Activated naive CD8-positive, alpha-beta T cell treated with anti-CD3 and anti-CD28 coated beads for 36 hours (primary cell): Measurements from ENCODE around the gene LRRC51. TPM values are rescaled to one million over a fixed set of nuclear protein-coding genes. Genes with fewer than 3 reads are reported as not detected.
"Not testable (repeated sequence)": the region's sequence is repeated elsewhere in the genome, so short reads cannot be mapped to it uniquely, and the experiment has no call there.

Source experiments
- DNase-seq: peaks from one replicate; pipeline ENCODE4 v3.0.0; 2021
- H3K27ac Mint-ChIP-seq: one replicate; pipeline ENCODE4 v1.8.0; 2022; ENCODE audit warnings: mild to moderate bottlenecking, moderate library complexity, mixed read lengths
- H3K27me3 Mint-ChIP-seq: one replicate; pipeline ENCODE4 v1.8.0; 2022; ENCODE audit warnings: mild to moderate bottlenecking, mixed read lengths
- H3K36me3 Mint-ChIP-seq: one replicate; pipeline ENCODE4 v1.8.0; 2021; ENCODE audit warnings: mild to moderate bottlenecking, mixed read lengths
- H3K4me1 Mint-ChIP-seq: one replicate; pipeline ENCODE4 v1.8.0; 2021; ENCODE audit warnings: mixed read lengths
- H3K4me3 Mint-ChIP-seq: one replicate; pipeline ENCODE4 v1.8.0; 2022; ENCODE audit warnings: mild to moderate bottlenecking, moderate library complexity, mixed read lengths
- H3K9me3 Mint-ChIP-seq: one replicate; pipeline ENCODE4 v1.8.0; 2022; ENCODE audit warnings: mixed read lengths
- total RNA-seq, 2 experiments: library from RNA; stranded (reverse); gene quantifications; one replicate each; pipeline ENCODE4 v1.2.3, GENCODE V29; 2021

Gene LRRC51
- total RNA-seq, 2 experiments from 2014 or later, result 7.0 to 10.0 TPM

DNA sequence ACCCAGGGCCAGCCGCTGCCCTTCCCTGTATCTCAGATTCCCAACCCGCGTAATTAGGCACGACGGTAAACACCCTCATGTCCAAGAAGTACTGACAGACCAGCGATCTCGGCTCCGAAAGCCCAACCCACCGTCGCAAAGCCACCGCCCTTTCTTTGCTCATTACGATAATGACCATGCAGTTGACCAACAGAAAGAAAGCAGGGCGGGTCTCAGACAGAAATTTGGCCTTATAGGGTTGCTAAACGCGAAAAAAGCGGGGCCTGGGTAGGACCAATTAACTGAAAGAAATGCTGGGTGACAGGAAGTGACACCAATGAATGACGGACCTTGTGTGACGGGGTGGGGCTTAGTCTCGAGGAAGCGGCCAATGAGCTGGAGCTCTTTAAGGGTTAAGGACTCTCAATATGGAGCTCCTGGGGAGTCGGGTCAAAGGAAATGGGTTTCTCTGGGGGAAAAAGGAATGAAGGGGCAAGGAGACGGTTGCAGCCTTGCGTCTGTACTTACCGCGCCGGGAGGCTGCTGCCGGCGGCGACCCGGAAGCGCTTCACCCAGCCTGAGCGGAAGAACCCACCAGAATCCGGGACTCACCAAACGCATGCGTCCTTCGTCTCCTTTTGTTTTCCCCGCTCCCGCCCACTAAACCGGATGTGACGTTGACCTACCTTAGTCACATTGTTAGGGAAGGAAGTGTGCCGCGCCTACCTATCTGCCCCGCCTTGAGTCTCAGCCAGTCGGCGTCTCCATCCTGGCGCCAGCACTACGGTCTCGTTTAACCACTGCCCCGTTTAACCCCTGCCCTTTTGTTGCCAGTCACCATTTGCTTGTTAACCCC is 31.7 kb downstream of the LRRC51 start, which contains the start of gene ANAPC15:
Gene ANAPC15 (minus strand): TSS at position 553 of the 835 bp plus-strand sequence. CDS start 1,419 bp downstream, outside the sequence.
- DNase-seq, result peak; percentile 95
- H3K27ac Mint-ChIP-seq, result peak within 1 kb of the TSS; percentile 99
- H3K4me1 Mint-ChIP-seq, result peaks cover 18% of the 10 kb centered on the region
- H3K27me3 Mint-ChIP-seq, result no peaks in the 10 kb centered on the region
- peak within 1 kb of the TSS; percentile 94 for H3K4me3 Mint-ChIP-seq
- H3K36me3 Mint-ChIP-seq, result peaks cover 8% of the 10 kb centered on the region
- no peaks in the 10 kb centered on the region for H3K9me3 Mint-ChIP-seq

GRCh38 chr11:72112978-72113808 is 32.5 kb downstream of the LRRC51 start:
- H3K9me3 Mint-ChIP-seq, result no peaks in the 10 kb centered on the region
- H3K27ac Mint-ChIP-seq, result peak overlapping the region; percentile 99
- DNase-seq, result no peak
- peaks cover 18% of the 10 kb centered on the region for H3K4me1 Mint-ChIP-seq
- H3K27me3 Mint-ChIP-seq, result no peaks in the 10 kb centered on the region
- H3K36me3 Mint-ChIP-seq, result peaks cover 6% of the 10 kb centered on the region
- H3K4me3 Mint-ChIP-seq, result peak overlapping the region; percentile 94

DNA sequence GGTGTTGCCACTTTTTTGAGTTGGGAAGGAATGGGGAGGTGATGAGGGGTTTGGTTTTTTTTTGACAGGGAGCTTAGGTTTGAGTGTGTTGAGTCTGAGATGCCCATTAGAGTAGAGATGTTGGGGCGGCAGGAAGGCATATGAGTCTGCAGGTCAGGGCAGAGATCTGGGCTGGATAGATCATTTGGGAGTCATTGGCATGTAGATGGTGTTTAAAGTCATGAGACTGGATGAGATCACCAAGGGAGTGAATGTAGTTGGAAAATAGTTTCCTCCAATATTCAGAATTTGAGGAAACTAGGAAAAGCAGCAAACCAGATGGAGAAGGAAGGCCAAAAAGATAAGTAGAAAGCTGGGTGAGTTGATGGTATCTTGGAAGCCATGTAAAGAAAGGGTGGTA is 33.9 kb downstream of the LRRC51 start:
- Mint-ChIP-seq H3K4me3 (no peak overlapping the region), H3K27ac (no peak overlapping the region), H3K36me3 (peaks cover 6% of the 10 kb centered on the region), H3K27me3 (peaks cover 6% of the 10 kb centered on the region), H3K4me1 (peaks cover 18% of the 10 kb centered on the region), H3K9me3 (no peaks in the 10 kb centered on the region)
- DNase-seq, result no peak

DNA sequence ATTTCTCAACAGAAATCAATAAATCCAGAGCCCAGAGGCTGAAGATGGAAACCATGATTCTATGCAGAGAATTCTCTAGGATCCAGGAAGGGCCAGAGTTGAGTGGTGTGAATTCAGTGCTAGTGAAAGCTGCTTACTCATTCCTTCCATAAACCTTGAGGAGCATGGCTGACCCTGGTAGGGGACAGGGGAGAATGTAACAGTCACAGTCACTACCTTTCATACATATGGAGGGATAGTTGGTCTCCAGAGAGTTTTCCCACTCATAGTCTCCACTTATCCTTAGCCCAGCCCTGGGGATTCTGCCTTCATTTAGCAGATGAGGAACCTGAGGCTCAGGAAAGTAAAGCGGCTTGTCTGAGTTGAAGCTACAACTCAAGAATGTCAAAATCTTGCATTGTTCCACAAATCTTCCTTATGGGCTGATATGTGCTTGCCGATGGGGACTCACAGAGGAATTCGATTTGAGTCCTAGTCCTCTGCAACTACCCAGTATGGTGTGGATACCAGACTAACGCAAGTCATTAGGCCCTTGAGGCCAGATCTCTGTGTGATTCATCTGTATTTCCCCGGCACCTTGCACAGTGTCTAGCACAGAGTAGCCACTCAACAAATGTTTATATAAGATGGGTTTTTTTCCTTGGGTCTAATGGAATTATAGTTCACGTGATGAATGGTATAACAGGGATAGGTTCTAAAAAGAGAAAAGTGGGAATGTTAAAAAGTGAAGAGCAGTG is 35.5 kb downstream of the LRRC51 start:
- H3K4me1 Mint-ChIP-seq, result peaks cover 14% of the 10 kb centered on the region
- no peak overlapping the region for H3K4me3 Mint-ChIP-seq
- no peaks in the 10 kb centered on the region for H3K36me3 Mint-ChIP-seq
- H3K27ac Mint-ChIP-seq, result no peak overlapping the region
- no peak for DNase-seq
- no peaks in the 10 kb centered on the region for H3K9me3 Mint-ChIP-seq
- peaks cover 12% of the 10 kb centered on the region for H3K27me3 Mint-ChIP-seq

DNA sequence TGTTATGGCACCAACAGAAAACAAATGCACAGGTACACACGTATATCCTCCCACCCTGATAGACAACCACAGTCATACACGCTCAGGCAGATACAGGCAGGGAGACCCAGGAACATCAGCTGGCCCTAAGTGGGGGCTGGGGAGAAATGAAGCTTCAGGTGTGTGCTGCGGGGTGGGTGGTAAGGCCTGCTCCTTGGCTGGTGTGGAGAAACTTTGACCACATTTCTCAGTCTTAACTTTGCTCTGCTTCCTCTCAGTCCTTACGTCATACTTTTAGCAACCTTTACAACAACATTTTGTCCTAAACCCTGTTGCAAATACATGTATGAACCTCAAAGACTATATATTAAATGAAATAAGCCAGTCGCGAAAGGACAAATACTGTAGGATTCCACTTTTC is 38.5 kb downstream of the LRRC51 start:
- H3K4me3 Mint-ChIP-seq, result no peak overlapping the region
- H3K4me1 Mint-ChIP-seq, result no peaks in the 10 kb centered on the region
- H3K9me3 Mint-ChIP-seq, result no peaks in the 10 kb centered on the region
- H3K27ac Mint-ChIP-seq, result no peak overlapping the region
- H3K36me3 Mint-ChIP-seq, result no peaks in the 10 kb centered on the region
- no peak for DNase-seq
- peaks cover 12% of the 10 kb centered on the region for H3K27me3 Mint-ChIP-seq

GRCh38 chr11:72120930-72121329 is 40.3 kb downstream of the LRRC51 start:
- Mint-ChIP-seq H3K4me1 (no peaks in the 10 kb centered on the region), H3K9me3 (no peaks in the 10 kb centered on the region), H3K36me3 (peaks cover 2% of the 10 kb centered on the region), H3K4me3 (no peak overlapping the region), H3K27me3 (peaks cover 12% of the 10 kb centered on the region), H3K27ac (no peak overlapping the region)
- DNase-seq, result no peak

DNA sequence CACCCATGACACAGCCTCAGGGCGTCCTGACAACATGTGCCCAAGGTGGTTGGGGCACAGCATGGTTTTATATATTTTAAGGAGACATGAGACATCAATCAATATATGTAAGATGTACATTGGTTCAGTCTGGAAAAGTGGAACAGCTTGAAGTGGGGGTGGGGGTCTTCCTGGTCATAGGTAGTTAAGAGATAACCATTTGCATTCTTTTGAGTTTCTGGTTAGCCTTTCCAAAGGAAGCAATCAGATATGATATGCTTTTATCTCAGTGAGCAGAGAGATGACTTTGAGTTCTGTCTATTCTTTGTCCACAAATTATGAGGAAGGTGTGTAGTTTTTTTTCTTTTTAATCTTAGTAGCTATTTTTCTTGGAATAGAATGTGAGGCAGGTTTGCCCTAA is 42.0 kb downstream of the LRRC51 start:
- Mint-ChIP-seq H3K27me3 (peaks cover 12% of the 10 kb centered on the region), H3K4me3 (no peak overlapping the region), H3K27ac (no peak overlapping the region), H3K4me1 (no peaks in the 10 kb centered on the region), H3K36me3 (peaks cover 2% of the 10 kb centered on the region), H3K9me3 (no peaks in the 10 kb centered on the region)
- DNase-seq, result no peak

DNA sequence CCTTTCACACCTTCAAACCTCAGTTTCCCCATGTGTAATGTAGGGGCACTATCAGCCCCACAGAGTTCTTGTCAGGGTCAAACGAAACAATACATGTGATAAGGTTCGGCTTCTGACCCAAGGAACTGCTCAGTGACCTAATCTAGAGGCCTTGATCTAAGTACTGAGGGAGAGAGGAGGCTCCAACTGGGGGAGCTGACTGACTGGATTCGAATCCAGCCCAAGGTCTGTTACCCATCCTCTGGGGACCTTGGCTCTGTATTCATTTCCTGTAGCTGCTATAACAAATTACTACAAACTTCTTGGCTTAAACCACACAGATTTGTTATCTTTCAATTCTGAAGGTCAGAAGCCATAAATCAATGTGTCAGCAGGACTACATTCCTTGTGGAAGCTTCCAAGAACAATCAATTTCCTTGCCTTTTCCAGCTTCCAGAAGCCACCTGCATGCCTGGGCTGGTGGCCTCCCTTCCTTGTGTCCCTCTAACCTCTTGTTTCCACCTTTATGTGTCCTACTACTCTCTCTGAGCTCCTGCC is 42.5 kb downstream of the LRRC51 start:
- H3K27ac Mint-ChIP-seq, result no peak overlapping the region
- peaks cover 12% of the 10 kb centered on the region for H3K27me3 Mint-ChIP-seq
- no peak for DNase-seq
- peaks cover 3% of the 10 kb centered on the region for H3K9me3 Mint-ChIP-seq
- no peak overlapping the region for H3K4me3 Mint-ChIP-seq
- peaks cover 2% of the 10 kb centered on the region for H3K36me3 Mint-ChIP-seq
- no peaks in the 10 kb centered on the region for H3K4me1 Mint-ChIP-seq

GRCh38 chr11:72124046-72124445 is 43.4 kb downstream of the LRRC51 start:
- Mint-ChIP-seq H3K27me3 (peaks cover 7% of the 10 kb centered on the region), H3K27ac (no peak overlapping the region), H3K4me3 (no peak overlapping the region), H3K36me3 (peaks cover 4% of the 10 kb centered on the region), H3K9me3 (peaks cover 9% of the 10 kb centered on the region), H3K4me1 (no peaks in the 10 kb centered on the region)
- no peak for DNase-seq

GRCh38 chr11:72125956-72126355 is 45.3 kb downstream of the LRRC51 start:
- H3K36me3 Mint-ChIP-seq, result peaks cover 4% of the 10 kb centered on the region
- H3K4me3 Mint-ChIP-seq, result no peak overlapping the region
- H3K9me3 Mint-ChIP-seq, result peaks cover 11% of the 10 kb centered on the region
- no peak for DNase-seq
- H3K27me3 Mint-ChIP-seq, result peaks cover 2% of the 10 kb centered on the region
- H3K4me1 Mint-ChIP-seq, result no peaks in the 10 kb centered on the region
- no peak overlapping the region for H3K27ac Mint-ChIP-seq

DNA sequence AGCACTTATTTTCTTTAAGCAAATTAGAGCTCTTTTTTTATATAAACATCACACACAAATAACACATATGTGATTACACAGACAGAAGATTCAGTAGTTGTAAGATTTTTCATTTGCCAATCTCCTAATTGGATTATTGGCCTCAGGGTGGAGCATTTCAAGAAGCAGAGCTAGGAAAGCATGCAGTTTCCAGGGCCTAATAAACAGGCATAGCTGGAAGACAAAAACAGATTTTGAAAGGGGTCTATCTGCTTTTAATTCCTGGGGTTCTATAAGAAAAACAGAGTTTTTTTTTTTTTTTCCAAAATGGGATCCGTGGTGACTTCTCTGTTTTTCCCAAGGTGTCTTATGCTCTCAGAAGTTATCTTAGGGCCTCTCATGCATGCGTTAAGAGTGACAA is 47.3 kb downstream of the LRRC51 start:
- Mint-ChIP-seq H3K36me3 (peaks cover 4% of the 10 kb centered on the region), H3K27ac (no peak overlapping the region), H3K4me3 (no peak overlapping the region), H3K9me3 (peaks cover 11% of the 10 kb centered on the region), H3K4me1 (no peaks in the 10 kb centered on the region), H3K27me3 (peaks cover 7% of the 10 kb centered on the region)
- no peak for DNase-seq

DNA sequence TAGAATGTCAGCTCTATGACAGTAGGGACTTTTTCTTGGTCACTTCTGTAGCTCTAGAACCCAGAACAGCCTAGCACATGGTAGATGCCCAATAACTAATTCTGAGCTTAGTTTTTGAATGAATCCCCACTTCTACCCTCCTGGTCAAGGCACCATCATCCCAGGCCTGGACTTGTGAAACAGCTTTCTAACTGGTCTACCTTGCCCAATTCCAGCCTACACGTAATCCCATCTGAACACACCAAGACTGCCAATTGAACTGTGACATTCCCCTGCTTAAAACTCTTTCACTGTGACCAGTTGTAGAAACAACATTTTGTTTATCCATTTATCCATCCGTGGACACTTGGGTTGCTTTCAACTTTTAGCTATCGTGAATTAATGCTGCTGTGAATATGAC is 48.7 kb downstream of the LRRC51 start:
- Mint-ChIP-seq H3K27ac (no peak overlapping the region), H3K4me1 (no peaks in the 10 kb centered on the region), H3K27me3 (peaks cover 12% of the 10 kb centered on the region), H3K36me3 (peaks cover 4% of the 10 kb centered on the region), H3K4me3 (no peak overlapping the region), H3K9me3 (peaks cover 11% of the 10 kb centered on the region)
- DNase-seq, result no peak

- DNase-seq, result no peak
- Mint-ChIP-seq H3K4me1 (no peaks in the 10 kb centered on the region), H3K36me3 (peaks cover 3% of the 10 kb centered on the region), H3K9me3 (peaks cover 11% of the 10 kb centered on the region), H3K27ac (no peak overlapping the region), H3K4me3 (no peak overlapping the region), H3K27me3 (peaks cover 12% of the 10 kb centered on the region)
Measured at GRCh38 chr11:72132646-72133045, 52.0 kb downstream of the LRRC51 start.

DNA sequence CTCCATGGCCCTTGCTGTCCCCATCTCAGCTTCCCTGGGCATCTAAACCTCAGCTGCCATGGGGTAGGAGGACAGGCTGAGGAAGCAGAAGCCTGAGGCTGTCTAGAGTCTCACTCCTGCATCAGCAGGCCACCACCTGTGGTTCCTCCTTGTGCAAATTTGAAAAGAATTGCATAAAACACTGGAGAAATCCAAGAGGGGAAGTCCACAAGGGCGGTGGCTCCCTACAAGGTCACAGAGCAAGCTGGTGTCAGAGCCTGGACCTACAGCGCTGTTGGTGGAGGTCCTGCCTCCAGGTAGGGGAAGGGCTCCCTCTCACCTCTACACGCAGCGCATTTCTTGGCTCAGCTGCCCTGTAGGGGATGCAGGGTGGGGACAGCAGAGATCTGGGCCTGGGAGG is 54.8 kb downstream of the LRRC51 start, which contains the start of gene FOLR3:
Gene FOLR3 (plus strand): TSS at position 253 of the 400 bp plus-strand sequence. CDS start 228 bp downstream, outside the sequence.
- not testable (repeated sequence) for H3K36me3 Mint-ChIP-seq, H3K4me3 Mint-ChIP-seq, H3K27ac Mint-ChIP-seq, H3K4me1 Mint-ChIP-seq, H3K9me3 Mint-ChIP-seq, DNase-seq
- H3K27me3 Mint-ChIP-seq, result peaks cover 12% of the 10 kb centered on the region
